HEK293 (cell line): Measurements from ENCODE around the gene HOMER1.
A peak's percentile ranks its signal among the peaks of the same experiment; 100 is the strongest.

Experiments
- CTCF ChIA-PET: fragments of 350-600 bp; formaldehyde crosslinking; extraction: SDS; loops from one replicate; lab custom pipeline; 2021; ENCODE audit warnings: antibody characterized with exemption; lab: Yijun Ruan, JAX
- POLR2A ChIA-PET: fragments of 300-600 bp; formaldehyde crosslinking; extraction: SDS; loops from one replicate; lab custom pipeline; 2020; ENCODE audit warnings: antibody characterized with exemption, inconsistent platforms; lab: Yijun Ruan, JAX
- H3K27ac ChIP-seq: fragments of 200-500 bp; sonication (Bioruptor generic); 2 replicates; pipeline ENCODE4 v1.5.1; 2014; ENCODE audit warnings: low read depth, low read length, control low read depth, inconsistent platforms; ENCODE audit errors: extremely low read depth
- H3K36me3 ChIP-seq, 2 experiments: fragments of 200-500 bp in 1 of 2; sonication (Bioruptor generic) in 1 of 2; 1 replicate in 1 of 2; 2 replicates in 1 of 2; pipeline ENCODE4 v1.5.1; 2014 to 2017; ENCODE audit warnings: inconsistent platforms in 2 of 2, low read length in 2 of 2; ENCODE audit not compliant: control insufficient read depth in 2 of 2, insufficient read depth in 1 of 2
- H3K4me1 ChIP-seq: fragments of 200-500 bp; sonication (Bioruptor generic); 2 replicates; pipeline ENCODE4 v1.5.1; 2014; ENCODE audit warnings: mild to moderate bottlenecking, low read length, inconsistent platforms; ENCODE audit not compliant: control insufficient read depth, insufficient read depth
- H3K4me3 ChIP-seq: 2 replicates; pipeline ENCODE4 v1.5.1; 2011; ENCODE audit warnings: low read depth, mild to moderate bottlenecking, control low read depth, low read length, moderate library complexity
- H3K9me3 ChIP-seq: fragments of 200-500 bp; sonication (Bioruptor generic); 2 replicates; pipeline ENCODE4 v1.5.1; 2014; ENCODE audit warnings: low read depth, low read length, inconsistent platforms; ENCODE audit not compliant: control insufficient read depth, insufficient read depth
- KLF16 ChIP-seq: fragments of 450-650 bp; formaldehyde crosslinking; IDR thresholded peaks from 2 replicates; pipeline ENCODE4 v1.5.1; 2017; ENCODE audit warnings: missing biosample characterization, missing genetic modification characterization
- KLF7 ChIP-seq: fragments of 450-650 bp; formaldehyde crosslinking; IDR thresholded peaks from 2 replicates; pipeline ENCODE4 v1.5.1; 2016; ENCODE audit warnings: missing biosample characterization, missing genetic modification characterization, borderline replicate concordance
- SALL2 ChIP-seq: fragments of 450-650 bp; formaldehyde crosslinking; IDR thresholded peaks from 2 replicates; pipeline ENCODE4 v1.5.0; 2017; ENCODE audit warnings: missing biosample characterization, mild to moderate bottlenecking, missing genetic modification characterization, borderline replicate concordance
- TSHZ1 ChIP-seq: fragments of 450-650 bp; formaldehyde crosslinking; IDR thresholded peaks from 2 replicates; pipeline ENCODE4 v1.5.1; 2016; ENCODE audit warnings: missing biosample characterization, missing genetic modification characterization, borderline replicate concordance
- WT1 ChIP-seq: fragments of 450-650 bp; formaldehyde crosslinking; IDR thresholded peaks from 2 replicates; pipeline ENCODE4 v1.5.1; 2016; ENCODE audit warnings: missing biosample characterization, missing genetic modification characterization
- ZBTB1 ChIP-seq: fragments of 450-650 bp; formaldehyde crosslinking; IDR thresholded peaks from 2 replicates; pipeline ENCODE4 v1.5.1; 2016; ENCODE audit warnings: missing biosample characterization, missing genetic modification characterization
- ZIC2 ChIP-seq: fragments of 450-650 bp; formaldehyde crosslinking; IDR thresholded peaks from 2 replicates; pipeline ENCODE4 v1.5.1; 2016; ENCODE audit warnings: missing biosample characterization, missing genetic modification characterization
- ZNF10 ChIP-seq: fragments of 450-650 bp; formaldehyde crosslinking; IDR thresholded peaks from 2 replicates; pipeline ENCODE4 v1.5.1; 2017; ENCODE audit warnings: missing biosample characterization, missing genetic modification characterization
- ZNF112 ChIP-seq: fragments of 450-650 bp; formaldehyde crosslinking; IDR thresholded peaks from 2 replicates; pipeline ENCODE4 v1.5.0; 2017; ENCODE audit warnings: missing biosample characterization, missing genetic modification characterization
- ZNF140 ChIP-seq: fragments of 450-650 bp; formaldehyde crosslinking; IDR thresholded peaks from 2 replicates; pipeline ENCODE4 v1.5.1; 2016; ENCODE audit warnings: missing biosample characterization, missing genetic modification characterization
- ZNF248 ChIP-seq: fragments of 450-650 bp; formaldehyde crosslinking; IDR thresholded peaks from 2 replicates; pipeline ENCODE4 v1.5.1; 2017; ENCODE audit warnings: missing biosample characterization, missing genetic modification characterization
- ZNF274 ChIP-seq, 2 experiments: fragments of 200-500 bp in 1 of 2; fragments of 450-650 bp in 1 of 2; sonication (Bioruptor generic) in 1 of 2; formaldehyde crosslinking in 1 of 2; IDR thresholded peaks; 2 replicates each; pipeline versions ENCODE4 v1.5.1 to v1.6.1; 2014 to 2016; ENCODE audit warnings: borderline replicate concordance in 1 of 2, inconsistent platforms in 1 of 2, low read length in 1 of 2, missing biosample characterization in 1 of 2, missing genetic modification characterization in 1 of 2
- ZNF350 ChIP-seq: fragments of 450-650 bp; formaldehyde crosslinking; IDR thresholded peaks from 2 replicates; pipeline ENCODE4 v1.5.0; 2017; ENCODE audit warnings: missing biosample characterization, mild to moderate bottlenecking, missing genetic modification characterization
- ZNF404 ChIP-seq: fragments of 450-650 bp; formaldehyde crosslinking; IDR thresholded peaks from 2 replicates; pipeline ENCODE4 v1.5.1; 2017; ENCODE audit warnings: missing biosample characterization, missing genetic modification characterization
- ZNF488 ChIP-seq: fragments of 450-650 bp; formaldehyde crosslinking; IDR thresholded peaks from 2 replicates; pipeline ENCODE4 v1.5.1; 2016; ENCODE audit warnings: missing biosample characterization, missing genetic modification characterization
- ZNF510 ChIP-seq: fragments of 450-650 bp; formaldehyde crosslinking; IDR thresholded peaks from 2 replicates; pipeline ENCODE4 v1.5.1; 2018; ENCODE audit warnings: mild to moderate bottlenecking, missing genetic modification characterization, missing biosample characterization; ENCODE audit not compliant: insufficient replicate concordance
- ZNF513 ChIP-seq: fragments of 450-650 bp; IDR thresholded peaks from 2 replicates; pipeline ENCODE4 v1.5.1; 2018; ENCODE audit warnings: missing biosample characterization, missing genetic modification characterization
- ZNF530 ChIP-seq: fragments of 450-650 bp; formaldehyde crosslinking; IDR thresholded peaks from 2 replicates; pipeline ENCODE4 v1.5.1; 2016; ENCODE audit warnings: low read depth, missing biosample characterization, missing genetic modification characterization
- ZNF549 ChIP-seq: fragments of 450-650 bp; IDR thresholded peaks from 2 replicates; pipeline ENCODE4 v1.5.1; 2018; ENCODE audit warnings: missing biosample characterization, missing genetic modification characterization, mild to moderate bottlenecking, inconsistent platforms, moderate library complexity
- ZNF629 ChIP-seq: fragments of 450-650 bp; formaldehyde crosslinking; IDR thresholded peaks from 2 replicates; pipeline ENCODE4 v1.5.1; 2017; ENCODE audit warnings: missing biosample characterization, missing genetic modification characterization
- ZNF645 ChIP-seq: fragments of 450-650 bp; formaldehyde crosslinking; IDR thresholded peaks from 2 replicates; pipeline ENCODE4; 2016; ENCODE audit warnings: missing biosample characterization, missing genetic modification characterization
- ZNF677 ChIP-seq: fragments of 450-650 bp; IDR thresholded peaks from 2 replicates; pipeline ENCODE4 v1.5.0; 2018; ENCODE audit warnings: missing biosample characterization, mild to moderate bottlenecking, missing genetic modification characterization, moderate library complexity
- ZNF76 ChIP-seq: fragments of 450-650 bp; formaldehyde crosslinking; IDR thresholded peaks from 2 replicates; pipeline ENCODE4; 2016; ENCODE audit warnings: low read depth, missing biosample characterization, missing genetic modification characterization, borderline replicate concordance
- ZNF843 ChIP-seq: fragments of 450-650 bp; formaldehyde crosslinking; IDR thresholded peaks from 2 replicates; pipeline ENCODE4 v1.5.1; 2016; ENCODE audit warnings: missing biosample characterization, missing genetic modification characterization
- TF ChIP-seq, protein P1 (sequence below): fragments of 450-650 bp; formaldehyde crosslinking; IDR thresholded peaks from 2 replicates; pipeline ENCODE4 v1.5.1; 2017; ENCODE audit warnings: missing biosample characterization, missing genetic modification characterization
- TF ChIP-seq, protein P2 (sequence below): fragments of 450-650 bp; formaldehyde crosslinking; IDR thresholded peaks from 2 replicates; pipeline ENCODE4 v1.5.1; 2016; ENCODE audit warnings: missing biosample characterization, missing genetic modification characterization

Gene HOMER1

DNA sequence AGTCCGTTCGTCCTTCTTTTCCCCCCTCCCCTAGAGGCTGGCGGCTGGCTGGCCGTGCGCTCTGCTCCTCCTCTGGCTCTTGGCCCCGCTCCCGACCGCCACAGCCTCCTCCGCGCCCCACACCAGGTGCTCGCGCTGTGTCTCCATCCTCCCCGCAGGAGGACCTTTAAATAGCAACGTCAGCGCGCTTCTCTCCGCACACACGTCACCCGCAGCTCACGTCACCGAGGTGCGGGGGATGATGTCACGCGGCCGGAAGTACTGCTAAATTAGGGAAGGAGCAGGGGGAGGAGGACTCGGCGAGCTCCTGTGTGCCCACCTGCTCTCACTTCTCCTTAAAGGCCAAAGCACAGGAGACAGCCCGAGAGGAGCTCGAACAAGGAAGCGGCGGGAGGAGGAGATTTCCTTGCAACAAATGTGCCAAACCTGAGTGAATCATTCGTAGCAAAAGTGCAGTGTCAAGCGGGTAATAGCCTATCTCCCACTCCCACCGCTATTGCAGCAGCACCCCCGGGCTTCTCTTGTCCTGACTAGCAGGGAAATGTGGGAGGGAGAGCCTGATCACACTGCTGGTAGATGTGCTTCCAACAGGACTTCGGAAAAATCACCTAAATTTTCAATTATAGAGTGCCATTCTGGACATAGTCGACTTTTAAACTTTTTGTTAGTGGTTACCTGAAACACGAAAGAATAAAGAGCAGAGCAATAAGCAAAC, 614 bp upstream of the HOMER1 start:
- no peaks in the 10 kb centered on the region for H3K36me3 ChIP-seq
- ChIA-PET POLR2A (interaction anchor here (0.5 to 3.6 kb wide), 23 partner anchors 10 to 741 kb away, joined by 3 to 19 read pairs (median 4); partner anchors contain the start of genes JMY and SERINC5), CTCF (interaction anchor here (1.7 kb wide), 1 partner anchor 20 kb away, joined by 5 read pairs; no protein-coding TSS in a partner anchor)
- no peaks in the 10 kb centered on the region for H3K9me3 ChIP-seq
- H3K27ac ChIP-seq, result peak overlapping the region; percentile 96
- peak overlapping the region; percentile 86 for H3K4me3 ChIP-seq
- H3K4me1 ChIP-seq, result peaks cover 4% of the 10 kb centered on the region
- TF ChIP-seq TSHZ1 (tag by site-specific recombination), result no peak; the same call in 1 of the 2 replicates
- TF ChIP-seq ZNF513 (tag by site-specific recombination), result 0 out of 2 replicates have a peak, but pooled peaks have one; percentile 7
- no peak for TF ChIP-seq ZNF404 (tag by site-specific recombination)
- no peak for TF ChIP-seq ZNF549 (tag by site-specific recombination)
- peak; percentile 100 for TF ChIP-seq ZBTB1
- TF ChIP-seq ZNF677 (tag by site-specific recombination), result no peak
- TF ChIP-seq WT1 (tag by site-specific recombination), result peak; percentile 80
- no peak for TF ChIP-seq SALL2 (tag by site-specific recombination)
- no peak for TF ChIP-seq ZNF140
- no peak for TF ChIP-seq ZNF350 (tag by site-specific recombination)
- TF ChIP-seq, protein P1, sequence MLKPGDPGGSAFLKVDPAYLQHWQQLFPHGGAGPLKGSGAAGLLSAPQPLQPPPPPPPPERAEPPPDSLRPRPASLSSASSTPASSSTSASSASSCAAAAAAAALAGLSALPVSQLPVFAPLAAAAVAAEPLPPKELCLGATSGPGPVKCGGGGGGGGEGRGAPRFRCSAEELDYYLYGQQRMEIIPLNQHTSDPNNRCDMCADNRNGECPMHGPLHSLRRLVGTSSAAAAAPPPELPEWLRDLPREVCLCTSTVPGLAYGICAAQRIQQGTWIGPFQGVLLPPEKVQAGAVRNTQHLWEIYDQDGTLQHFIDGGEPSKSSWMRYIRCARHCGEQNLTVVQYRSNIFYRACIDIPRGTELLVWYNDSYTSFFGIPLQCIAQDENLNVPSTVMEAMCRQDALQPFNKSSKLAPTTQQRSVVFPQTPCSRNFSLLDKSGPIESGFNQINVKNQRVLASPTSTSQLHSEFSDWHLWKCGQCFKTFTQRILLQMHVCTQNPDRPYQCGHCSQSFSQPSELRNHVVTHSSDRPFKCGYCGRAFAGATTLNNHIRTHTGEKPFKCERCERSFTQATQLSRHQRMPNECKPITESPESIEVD, result no peak
- TF ChIP-seq ZNF629, result peak; percentile 100
- peak; percentile 81 for TF ChIP-seq ZNF843 (tag by site-specific recombination)
- no peak; the same call in 1 of the 2 replicates for TF ChIP-seq KLF16 (tag by site-specific recombination)
- no peak for TF ChIP-seq ZNF248 (tag by site-specific recombination)
- TF ChIP-seq ZNF10 (tag by site-specific recombination), result no peak
- no peak for TF ChIP-seq ZNF510 (tag by site-specific recombination)
- TF ChIP-seq ZNF488 (tag by site-specific recombination), result no peak
- TF ChIP-seq ZIC2, result peak; percentile 91
- peak; percentile 75; the same call in 1 of the 2 replicates for TF ChIP-seq ZNF76 (tag by site-specific recombination)
- no peak for TF ChIP-seq ZNF112 (tag by site-specific recombination)
- TF ChIP-seq KLF7 (tag by site-specific recombination), result no peak
- TF ChIP-seq ZNF645 (tag by site-specific recombination), result no peak
- TF ChIP-seq ZNF530 (tag by site-specific recombination), result no peak
- no peak for TF ChIP-seq ZNF274 (IDR thresholded peaks at IDR 0.05; ENCODE audit: low read length)
- no peak for TF ChIP-seq ZNF274 (tag by site-specific recombination; IDR thresholded peaks at IDR 0.05; ENCODE audit: borderline replicate concordance)
- TF ChIP-seq, protein P2, sequence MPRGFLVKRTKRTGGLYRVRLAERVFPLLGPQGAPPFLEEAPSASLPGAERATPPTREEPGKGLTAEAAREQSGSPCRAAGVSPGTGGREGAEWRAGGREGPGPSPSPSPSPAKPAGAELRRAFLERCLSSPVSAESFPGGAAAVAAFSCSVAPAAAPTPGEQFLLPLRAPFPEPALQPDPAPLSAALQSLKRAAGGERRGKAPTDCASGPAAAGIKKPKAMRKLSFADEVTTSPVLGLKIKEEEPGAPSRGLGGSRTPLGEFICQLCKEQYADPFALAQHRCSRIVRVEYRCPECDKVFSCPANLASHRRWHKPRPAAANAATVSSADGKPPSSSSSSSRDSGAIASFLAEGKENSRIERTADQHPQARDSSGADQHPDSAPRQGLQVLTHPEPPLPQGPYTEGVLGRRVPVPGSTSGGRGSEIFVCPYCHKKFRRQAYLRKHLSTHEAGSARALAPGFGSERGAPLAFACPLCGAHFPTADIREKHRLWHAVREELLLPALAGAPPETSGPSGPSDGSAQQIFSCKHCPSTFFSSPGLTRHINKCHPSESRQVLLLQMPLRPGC, result peak; percentile 90
